Measurements from ENCODE around the gene OLFML2A. TPM values are rescaled to one million over a fixed set of nuclear protein-coding genes. Genes with fewer than 3 reads are reported as not detected.
A peak's percentile ranks its signal among the peaks of the same experiment; 100 is the strongest.

OLFML2A gene
- total and polyA plus RNA-seq, 2 of the 4 experiments (the other 2 are of a cell fraction) = 2.0 to 5.9 TPM

- POLR2A ChIA-PET (ENCODE audit: unreplicated experiment) = interaction anchor here (0.5 kb wide), 1 partner anchor 29 kb away, joined by 3 read pairs; no protein-coding TSS in a partner anchor
- H4K91ac ChIP-seq (ENCODE audit: insufficient read depth, low read depth, low read length) = no peak overlapping the region
- 0 out of 2 replicates have a peak overlapping the region, but pooled peaks have one; percentile 7 for H2AK5ac ChIP-seq (ENCODE audit: low read depth, low read length)
- no peaks in the 10 kb centered on the region for H3K36me3 ChIP-seq (ENCODE audit: control insufficient read depth, insufficient read depth, low read length)
- no peak overlapping the region for H3K4me2 ChIP-seq (ENCODE audit: low read depth, low read length)
- H3K23ac ChIP-seq (ENCODE audit: low read depth, low read length) = no peak overlapping the region
- no peak overlapping the region for H2AFZ ChIP-seq (replicated peaks; ENCODE audit: low read length, poor library complexity)
- no peak overlapping the region for H2BK15ac ChIP-seq (ENCODE audit: low read depth, low read length)
- H2BK20ac ChIP-seq (ENCODE audit: low read depth, low read length) = no peak overlapping the region
- TF ChIP-seq BHLHE40 (IDR thresholded peaks at IDR 0.05; ENCODE audit: low read depth, low read length) (no peak), RAD21 (IDR thresholded peaks at IDR 0.05; ENCODE audit: low read length) (no peak), POLR2A (IDR thresholded peaks at IDR 0.05; ENCODE audit: low read depth, low read length) (no peak), NFE2L2 (IDR thresholded peaks at IDR 0.05; ENCODE audit: low read depth, low read length) (no peak), CHD1 (IDR thresholded peaks at IDR 0.05; ENCODE audit: low read depth, low read length) (no peak), MAZ (IDR thresholded peaks at IDR 0.05; ENCODE audit: borderline replicate concordance, low read depth, low read length) (no peak), RFX5 (IDR thresholded peaks at IDR 0.05; ENCODE audit: low read depth, low read length) (no peak), RCOR1 (IDR thresholded peaks at IDR 0.05; ENCODE audit: insufficient replicate concordance, low read length) (no peak), MXI1 (IDR thresholded peaks at IDR 0.05; ENCODE audit: borderline replicate concordance, low read depth, low read length) (no peak), FOS (IDR thresholded peaks at IDR 0.05; ENCODE audit: low read depth, low read length) (no peak), SMC3 (IDR thresholded peaks at IDR 0.05; ENCODE audit: low read depth, low read length) (no peak), CEBPB (IDR thresholded peaks at IDR 0.05; ENCODE audit: low read depth, low read length) (no peak), MAFK (IDR thresholded peaks at IDR 0.05; ENCODE audit: low read depth, low read length) (no peak)
- TF ChIP-seq, protein P1, sequence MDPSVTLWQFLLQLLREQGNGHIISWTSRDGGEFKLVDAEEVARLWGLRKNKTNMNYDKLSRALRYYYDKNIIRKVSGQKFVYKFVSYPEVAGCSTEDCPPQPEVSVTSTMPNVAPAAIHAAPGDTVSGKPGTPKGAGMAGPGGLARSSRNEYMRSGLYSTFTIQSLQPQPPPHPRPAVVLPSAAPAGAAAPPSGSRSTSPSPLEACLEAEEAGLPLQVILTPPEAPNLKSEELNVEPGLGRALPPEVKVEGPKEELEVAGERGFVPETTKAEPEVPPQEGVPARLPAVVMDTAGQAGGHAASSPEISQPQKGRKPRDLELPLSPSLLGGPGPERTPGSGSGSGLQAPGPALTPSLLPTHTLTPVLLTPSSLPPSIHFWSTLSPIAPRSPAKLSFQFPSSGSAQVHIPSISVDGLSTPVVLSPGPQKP (IDR thresholded peaks at IDR 0.05; ENCODE audit: borderline replicate concordance, low read depth, low read length) = no peak
- peaks cover 4% of the 10 kb centered on the region; the same call in 1 of the 2 replicates for H3K9me1 ChIP-seq (ENCODE audit: insufficient read depth, low read length)
- no peak overlapping the region for H3K9ac ChIP-seq (ENCODE audit: low read depth, low read length)
- no peaks in the 10 kb centered on the region; the same call in 1 of the 2 replicates for H4K20me1 ChIP-seq (ENCODE audit: insufficient read depth, low read length)
- peaks cover 10% of the 10 kb centered on the region for H3K4me1 ChIP-seq (ENCODE audit: control insufficient read depth, insufficient read depth, low read length)
- H3K14ac ChIP-seq (replicated peaks; ENCODE audit: low read depth, low read length) = no peak overlapping the region
- H3K4me3 ChIP-seq (ENCODE audit: insufficient read depth, low read depth, low read length) = no peak overlapping the region
- no peak for ATAC-seq (ENCODE audit: low read depth)
- BruUV-seq (replicated peaks) = no TSS peak
- no peak overlapping the region for H2AK9ac ChIP-seq (replicated peaks; ENCODE audit: low read depth, low read length, poor library complexity)
- H3K79me1 ChIP-seq (ENCODE audit: low read depth in 1 of 2, low read length in 2 of 2) = no peaks in the 10 kb centered on the region
- no peak overlapping the region for H3K27ac ChIP-seq (ENCODE audit: insufficient read depth, low read length)
- intact Hi-C loops (cut with micrococcal nuclease) (loop anchor here (1.0 kb wide), 1 partner anchor 9 kb away; no protein-coding TSS in a partner anchor), dilution Hi-C loops (cut with HindIII; ENCODE audit: low sequenced_read_pairs, unreplicated experiment) (no loop called here), in situ Hi-C loops (cut with MboI; ENCODE audit: low sequenced_read_pairs) (no loop called here)
- no peak overlapping the region for H4K5ac ChIP-seq (ENCODE audit: low read depth, low read length)
- 0 out of 2 replicates have a peak, but pooled peaks cover 2% of the 10 kb centered on the region for H3K9me3 ChIP-seq (ENCODE audit: control insufficient read depth, insufficient read depth, low read length)
- no peak overlapping the region for H3K56ac ChIP-seq (ENCODE audit: extremely low read depth, insufficient read depth, low read length)
- H3K4ac ChIP-seq (ENCODE audit: low read depth, low read length) = no peak overlapping the region
- no peak overlapping the region for H4K8ac ChIP-seq (ENCODE audit: low read depth in 2 of 2, low read length in 2 of 2)
- 38% methylated on average over 1 of the region's 2 CpGs; no CpG with 5 or more reads in 1 of the 2 experiments for WGBS, 2 experiments (ENCODE audit: extremely low coverage in 2 of 2, insufficient read length in 1 of 2)
- no peak overlapping the region for H2BK120ac ChIP-seq (ENCODE audit: low read depth, low read length)
- no peak overlapping the region for H2BK5ac ChIP-seq (ENCODE audit: low read depth, low read length, poor library complexity, severe bottlenecking)
- H3K27me3 ChIP-seq (ENCODE audit: control insufficient read depth, insufficient read depth, low read length) = no peaks in the 10 kb centered on the region
- CTCF ChIA-PET = interaction anchor here (1.0 kb wide), 1 partner anchor 11 kb away, joined by 5 read pairs; no protein-coding TSS in a partner anchor
- no peak overlapping the region for H3K18ac ChIP-seq (ENCODE audit: low read depth, low read length)
- DNase-seq = no peak
Measured at GRCh38 chr9:124828489-124829333, 51.8 kb downstream of the OLFML2A start.
